H1 (cell line): ENCODE data around the gene NUP210. TPM values are rescaled to one million over a fixed set of nuclear protein-coding genes. Genes with fewer than 3 reads are reported as not detected.

Source experiments
- ASH2L ChIP-seq: fragments of 200-600, 300-600 bp; sonication (generic); IDR thresholded peaks from one replicate; pipeline ENCODE4 v1.7.1; 2017; ENCODE audit warnings: low read length
- CEBPB ChIP-seq: IDR thresholded peaks from 2 replicates; pipeline ENCODE4 v1.6.1; 2012; ENCODE audit warnings: low read depth, low read length
- SAP30 ChIP-seq: fragments of 300-600 bp; sonication (generic); IDR thresholded peaks from 2 replicates; pipeline ENCODE4 v1.7.1; 2012; ENCODE audit warnings: low read length, moderate library complexity, mild to moderate bottlenecking, inconsistent platforms; ENCODE audit not compliant: insufficient read depth, insufficient replicate concordance
- polyA plus RNA-seq, 7 experiments: library from polyadenylated mRNA; depleted of rRNA in 3 of 7; stranded (reverse) in 5 of 7; unstranded in 2 of 7; fragments of >200 nt in 5 of 7; fragments of 200-250 nt in 2 of 7; gene quantifications; 1 replicate in 5 of 7; 2 replicates in 1 of 7; 4 replicates in 1 of 7; pipeline versions ENCODE4 v1.2.1 to v1.2.3, GENCODE V29; 2011 to 2013; ENCODE audit warnings: missing spikeins in 2 of 7, mixed read lengths in 2 of 7
- total RNA-seq: library from RNA; stranded (reverse); fragmentation: NEBNext Ultra II Directional; extraction: Animal tissue kit (Norgen Biotek cat#: 25700); gene quantifications from 2 replicates; pipeline ENCODE4 v1.2.1, GENCODE V29; 2021
- TF ChIP-seq, protein P1 (sequence below), 3 experiments: IDR thresholded peaks; 1 replicate in 2 of 3; 2 replicates in 1 of 3; pipeline versions ENCODE4 v1.5.1 to v1.6.1; 2011; ENCODE audit warnings: low read length in 3 of 3, mild to moderate bottlenecking in 3 of 3, inconsistent platforms in 2 of 3, low read depth in 1 of 3, moderate library complexity in 1 of 3; ENCODE audit not compliant: insufficient read depth in 1 of 3; ENCODE audit errors: control extremely low read depth in 1 of 3

The NUP210 gene
- total and polyA plus RNA-seq, 2 of the 8 experiments (the other 6 are each of a cell fraction or from before 2014, with no cell fraction given), result 51.0 to 53.7 TPM

DNA sequence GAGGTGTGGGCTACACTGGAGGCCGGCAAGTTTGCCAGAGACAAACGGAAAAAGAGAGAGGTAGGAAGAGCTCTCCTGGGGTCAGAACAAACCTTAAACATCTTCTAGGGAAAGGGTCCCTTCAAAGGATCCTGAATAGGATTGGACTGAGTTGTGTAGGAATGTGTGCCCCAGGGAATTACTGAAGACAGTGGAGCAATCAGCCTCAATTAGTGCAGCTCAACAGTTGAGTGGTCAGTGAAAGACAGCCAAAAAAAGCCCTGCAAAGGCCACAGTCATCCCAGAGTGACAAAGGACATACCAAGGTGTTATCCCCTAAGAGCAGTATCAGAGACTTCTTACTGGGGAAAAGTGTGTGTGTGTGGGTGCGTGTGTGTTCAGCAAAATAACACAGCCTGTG, 70.3 kb downstream of the NUP210 start (continued):
- TF ChIP-seq SAP30 (no peak), CEBPB (no peak), ASH2L (no peak)
- TF ChIP-seq, protein P1, sequence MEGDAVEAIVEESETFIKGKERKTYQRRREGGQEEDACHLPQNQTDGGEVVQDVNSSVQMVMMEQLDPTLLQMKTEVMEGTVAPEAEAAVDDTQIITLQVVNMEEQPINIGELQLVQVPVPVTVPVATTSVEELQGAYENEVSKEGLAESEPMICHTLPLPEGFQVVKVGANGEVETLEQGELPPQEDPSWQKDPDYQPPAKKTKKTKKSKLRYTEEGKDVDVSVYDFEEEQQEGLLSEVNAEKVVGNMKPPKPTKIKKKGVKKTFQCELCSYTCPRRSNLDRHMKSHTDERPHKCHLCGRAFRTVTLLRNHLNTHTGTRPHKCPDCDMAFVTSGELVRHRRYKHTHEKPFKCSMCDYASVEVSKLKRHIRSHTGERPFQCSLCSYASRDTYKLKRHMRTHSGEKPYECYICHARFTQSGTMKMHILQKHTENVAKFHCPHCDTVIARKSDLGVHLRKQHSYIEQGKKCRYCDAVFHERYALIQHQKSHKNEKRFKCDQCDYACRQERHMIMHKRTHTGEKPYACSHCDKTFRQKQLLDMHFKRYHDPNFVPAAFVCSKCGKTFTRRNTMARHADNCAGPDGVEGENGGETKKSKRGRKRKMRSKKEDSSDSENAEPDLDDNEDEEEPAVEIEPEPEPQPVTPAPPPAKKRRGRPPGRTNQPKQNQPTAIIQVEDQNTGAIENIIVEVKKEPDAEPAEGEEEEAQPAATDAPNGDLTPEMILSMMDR (IDR thresholded peaks at IDR 0.05; ENCODE audit: control extremely low read depth in 1 of 3, insufficient read depth in 1 of 3, low read depth in 1 of 3, low read length in 3 of 3), result no peak
